Astrocyte (in vitro differentiated cells and primary cell): Measurements from ENCODE around the gene ADAM23. TPM values are rescaled to one million over a fixed set of nuclear protein-coding genes. Genes with fewer than 3 reads are reported as not detected.

Experiments used
- DNase-seq: peaks from one replicate; pipeline ENCODE4 v3.0.0-alpha.2; 2010; ENCODE audit warnings: low read depth
- FAIRE-seq: peaks from 2 replicates; lab custom pipeline; 2011; peaks lifted over from hg19 to GRCh38; lab: Jason Lieb, UNC
- H2AFZ ChIP-seq: 2 replicates; pipeline ENCODE4 v1.6.0; 2012; ENCODE audit warnings: low read depth, low read length, inconsistent platforms
- H3K27ac ChIP-seq: 2 replicates; pipeline ENCODE4 v1.5.1; 2011; ENCODE audit warnings: low read depth, low read length, inconsistent platforms
- H3K27me3 ChIP-seq: 2 replicates; pipeline ENCODE4 v1.6.0; 2011; ENCODE audit warnings: low read length, inconsistent platforms; ENCODE audit not compliant: insufficient read depth
- H3K36me3 ChIP-seq: 2 replicates; pipeline ENCODE4 v1.5.1; 2011; ENCODE audit warnings: low read length, inconsistent platforms; ENCODE audit not compliant: insufficient read depth
- H3K4me1 ChIP-seq: 2 replicates; pipeline ENCODE4 v1.5.1; 2011; ENCODE audit warnings: low read length, inconsistent platforms; ENCODE audit not compliant: insufficient read depth
- H3K4me2 ChIP-seq: 2 replicates; pipeline ENCODE4 v1.6.0; 2012; ENCODE audit warnings: low read length, inconsistent platforms
- H3K4me3 ChIP-seq: 2 replicates; pipeline ENCODE4 v1.5.1; 2011; ENCODE audit warnings: low read depth, mild to moderate bottlenecking, low read length, inconsistent platforms; ENCODE audit not compliant: insufficient read depth
- H3K79me2 ChIP-seq: 2 replicates; pipeline ENCODE4 v1.6.0; 2012; ENCODE audit warnings: mild to moderate bottlenecking, low read length, inconsistent platforms; ENCODE audit not compliant: insufficient read depth
- H3K9ac ChIP-seq: 2 replicates; pipeline ENCODE4 v1.6.0; 2012; ENCODE audit warnings: mild to moderate bottlenecking, low read length, inconsistent platforms
- H3K9me3 ChIP-seq: 2 replicates; pipeline ENCODE4 v1.5.1; 2012; ENCODE audit warnings: low read depth, mild to moderate bottlenecking, low read length, inconsistent platforms; ENCODE audit not compliant: insufficient read depth
- H4K20me1 ChIP-seq: 2 replicates; pipeline ENCODE4 v1.6.0; 2012; ENCODE audit warnings: low read length, inconsistent platforms; ENCODE audit not compliant: insufficient read depth
- H3K27ac Mint-ChIP-seq: one replicate; pipeline ENCODE4 v1.8.0; 2021; ENCODE audit warnings: mild to moderate bottlenecking, mixed read lengths; ENCODE audit not compliant: unreplicated experiment
- H3K27me3 Mint-ChIP-seq: one replicate; pipeline ENCODE4 v1.8.0; 2021; ENCODE audit warnings: low read depth, mixed read lengths; ENCODE audit not compliant: unreplicated experiment
- H3K36me3 Mint-ChIP-seq: one replicate; pipeline ENCODE4 v1.8.0; 2021; ENCODE audit warnings: low read depth, mixed read lengths; ENCODE audit not compliant: unreplicated experiment
- H3K4me1 Mint-ChIP-seq: one replicate; pipeline ENCODE4 v1.8.0; 2021; ENCODE audit warnings: low read depth, mixed read lengths; ENCODE audit not compliant: unreplicated experiment
- H3K4me3 Mint-ChIP-seq: one replicate; pipeline ENCODE4 v1.8.0; 2021; ENCODE audit warnings: mild to moderate bottlenecking, moderate library complexity, mixed read lengths; ENCODE audit not compliant: unreplicated experiment
- H3K9me3 Mint-ChIP-seq: one replicate; pipeline ENCODE4 v1.8.0; 2021; ENCODE audit warnings: mild to moderate bottlenecking, mixed read lengths; ENCODE audit not compliant: unreplicated experiment
- CTCF ChIP-seq: IDR thresholded peaks from 2 replicates; pipeline ENCODE4 v1.5.1; 2011; ENCODE audit warnings: low read depth, mild to moderate bottlenecking, inconsistent platforms, low read length, moderate library complexity; ENCODE audit not compliant: insufficient read depth
- EZH2 ChIP-seq: IDR thresholded peaks from 2 replicates; pipeline ENCODE4 v1.6.1; 2012; ENCODE audit warnings: mild to moderate bottlenecking, low read length, inconsistent platforms; ENCODE audit not compliant: insufficient read depth
- total RNA-seq: library from RNA; stranded (reverse); gene quantifications from 2 replicates; pipeline ENCODE4 v1.2.1, GENCODE V29; 2021

The ADAM23 gene
- total RNA-seq, 1 donor from 2014 or later: 13.9 TPM

- DNase-seq (no peak), FAIRE-seq (no peak)
- Histone ChIP-seq H3K4me1 (no peaks in the 10 kb centered on the region), H3K4me2 (no peak overlapping the region), H3K36me3 (no peaks in the 10 kb centered on the region), H3K79me2 (no peaks in the 10 kb centered on the region), H3K27me3 (no peaks in the 10 kb centered on the region), H4K20me1 (no peaks in the 10 kb centered on the region), H3K4me3 (no peak overlapping the region), H3K9me3 (no peaks in the 10 kb centered on the region), H2AFZ (no peak overlapping the region), H3K9ac (no peak overlapping the region), H3K27ac (no peak overlapping the region)
- TF ChIP-seq EZH2 (no peak), CTCF (no peak)
- Mint-ChIP-seq H3K27ac (no peak overlapping the region), H3K4me1 (no peaks in the 10 kb centered on the region), H3K4me3 (no peak overlapping the region), H3K27me3 (no peaks in the 10 kb centered on the region), H3K9me3 (no peaks in the 10 kb centered on the region), H3K36me3 (no peaks in the 10 kb centered on the region)
Observed at GRCh38 chr2:206573793-206574192, 130.5 kb downstream of the ADAM23 start.

- no peak for DNase-seq
- no peaks in the 10 kb centered on the region for H3K9me3 Mint-ChIP-seq
- Histone ChIP-seq H3K4me1 (peaks cover 6% of the 10 kb centered on the region), H4K20me1 (no peaks in the 10 kb centered on the region), H3K79me2 (no peaks in the 10 kb centered on the region), H3K9me3 (no peaks in the 10 kb centered on the region), H3K9ac (no peak overlapping the region), H3K27ac (no peak overlapping the region), H3K36me3 (no peaks in the 10 kb centered on the region), H3K27me3 (no peaks in the 10 kb centered on the region), H2AFZ (no peak overlapping the region), H3K4me2 (no peak overlapping the region), H3K4me3 (no peak overlapping the region)
- TF ChIP-seq EZH2 (no peak), CTCF (no peak)
- H3K4me1 Mint-ChIP-seq: peaks cover 8% of the 10 kb centered on the region
- H3K4me3 Mint-ChIP-seq: no peak overlapping the region
- no peaks in the 10 kb centered on the region for H3K27me3 Mint-ChIP-seq
- H3K27ac Mint-ChIP-seq: peak overlapping the region; percentile 36
- no peak for FAIRE-seq
- H3K36me3 Mint-ChIP-seq: no peaks in the 10 kb centered on the region
Observed at GRCh38 chr2:206584323-206585116, 141.2 kb downstream of the ADAM23 start.

- Histone ChIP-seq H3K4me1 (peaks cover 6% of the 10 kb centered on the region), H3K36me3 (no peaks in the 10 kb centered on the region), H3K27ac (no peak overlapping the region), H3K9ac (no peak overlapping the region), H3K9me3 (no peaks in the 10 kb centered on the region), H4K20me1 (no peaks in the 10 kb centered on the region), H3K79me2 (no peaks in the 10 kb centered on the region), H3K4me2 (no peak overlapping the region), H3K27me3 (no peaks in the 10 kb centered on the region), H3K4me3 (no peak overlapping the region), H2AFZ (no peak overlapping the region)
- Mint-ChIP-seq H3K27ac (no peak overlapping the region), H3K4me1 (peaks cover 8% of the 10 kb centered on the region), H3K36me3 (no peaks in the 10 kb centered on the region), H3K9me3 (no peaks in the 10 kb centered on the region), H3K27me3 (no peaks in the 10 kb centered on the region), H3K4me3 (no peak overlapping the region)
- no peak for TF ChIP-seq EZH2
- no peak for TF ChIP-seq CTCF
- FAIRE-seq: no peak
- DNase-seq: peak; percentile 88
Observed at GRCh38 chr2:206585335-206585734, 142.0 kb downstream of the ADAM23 start.
